OCI-LY7 (cell line): ENCODE measurements around the gene LPCAT3. TPM values are rescaled to one million over a fixed set of nuclear protein-coding genes. Genes with fewer than 3 reads are reported as not detected.

Experiments
- BruUV-seq: library from RNA; stranded (reverse); fragments of 400-500 nt; replicated peaks from 2 replicates; lab custom pipeline; 2021; lab: Mats Ljungman, UMichigan
- CTCF ChIA-PET: fragments of 300-600 bp; sonication (Branson Sonifier 250); formaldehyde crosslinking; loops from one replicate; lab custom pipeline; 2022; ENCODE audit warnings: antibody characterized with exemption; ENCODE audit not compliant: unreplicated experiment; lab: Charles Lee
- POLR2A ChIA-PET: fragments of 300-600 bp; sonication (Branson Sonifier 250); formaldehyde crosslinking; loops from one replicate; lab custom pipeline; 2022; ENCODE audit warnings: antibody characterized with exemption; lab: Charles Lee
- DNase-seq: peaks from one replicate; pipeline ENCODE4 v3.0.0-alpha.2; 2015; ENCODE audit warnings: low spot score
- H2AFZ ChIP-seq: fragments of 200-600 bp; sonication (generic), shearing (Covaris generic); 2 replicates; pipeline ENCODE4 v1.6.1; 2014; ENCODE audit warnings: mild to moderate bottlenecking, antibody characterized with exemption, low read length, moderate library complexity
- H3K27ac ChIP-seq: fragments of 200-600 bp; sonication (generic); 2 replicates; pipeline ENCODE4 v1.5.1; 2014; ENCODE audit warnings: mixed run types, low read depth, mild to moderate bottlenecking, moderate library complexity, low read length, inconsistent platforms; ENCODE audit not compliant: poor library complexity, severe bottlenecking
- H3K36me3 ChIP-seq: fragments of 200-600 bp; sonication (generic); 2 replicates; pipeline ENCODE4 v1.6.1; 2014; ENCODE audit warnings: mild to moderate bottlenecking, antibody characterized with exemption, low read length, moderate library complexity, mixed read lengths; ENCODE audit not compliant: insufficient read depth
- H3K4me1 ChIP-seq: fragments of 200-600 bp; sonication (generic); 2 replicates; pipeline ENCODE4 v1.5.1; 2014; ENCODE audit warnings: mild to moderate bottlenecking, low read length; ENCODE audit not compliant: insufficient read depth, poor library complexity, severe bottlenecking
- H3K4me2 ChIP-seq: fragments of 200-600 bp; sonication (generic); 2 replicates; pipeline ENCODE4 v1.6.1; 2014; ENCODE audit warnings: mild to moderate bottlenecking, low read length
- H3K4me3 ChIP-seq: fragments of 200-600 bp; sonication (generic); 2 replicates; pipeline ENCODE4 v1.5.1; 2014; ENCODE audit warnings: mild to moderate bottlenecking, low read depth, low read length; ENCODE audit not compliant: poor library complexity, severe bottlenecking
- H3K79me2 ChIP-seq: fragments of 200-600 bp; sonication (generic); 2 replicates; pipeline ENCODE4 v1.6.1; 2016; ENCODE audit warnings: low read depth, mild to moderate bottlenecking, low read length, moderate library complexity, mixed read lengths; ENCODE audit not compliant: insufficient read depth
- H3K9me2 ChIP-seq: fragments of 200-600 bp; sonication (generic); 2 replicates; pipeline ENCODE4 v1.6.1; 2016; ENCODE audit warnings: mild to moderate bottlenecking, low read length, mixed read lengths; ENCODE audit not compliant: insufficient read depth
- H3K9me3 ChIP-seq: fragments of 200-600 bp; sonication (generic); 2 replicates; pipeline ENCODE4 v1.6.1; 2014; ENCODE audit warnings: mild to moderate bottlenecking, mixed run types, low read length, mixed read lengths
- H4K20me1 ChIP-seq: fragments of 200-600 bp; sonication (generic); 2 replicates; pipeline ENCODE4 v1.6.1; 2014; ENCODE audit warnings: mild to moderate bottlenecking, antibody characterized with exemption, low read length, moderate library complexity, mixed read lengths; ENCODE audit not compliant: insufficient read depth
- EZH2phosphoT487 ChIP-seq: fragments of 200-600 bp; sonication (generic); IDR thresholded peaks from 2 replicates; pipeline ENCODE4 v1.6.1; 2018; ENCODE audit warnings: low read depth, borderline replicate concordance, mild to moderate bottlenecking, mixed run types, antibody characterized with exemption, low read length, moderate library complexity, mixed read lengths
- intact Hi-C: fragments of 100-400 bp; cut with micrococcal nuclease; formaldehyde crosslinking; loops from one replicate; pipeline ENCODE4 v1.10.0; 2022; ENCODE audit not compliant: unreplicated experiment
- microRNA-seq: library from miRNA; unstranded; fragments of <30 nt; microRNA quantifications from one replicate; pipeline ENCODE4 v1.2.0, GENCODE V29; 2022; ENCODE audit warnings: borderline replicate concordance
- small RNA-seq: library from RNA; depleted of rRNA; stranded (forward); fragments of <200 nt; gene quantifications from one replicate; pipeline ENCODE3, GENCODE V24; 2014
- total RNA-seq, 2 experiments: library from RNA; depleted of rRNA in 1 of 2; stranded (reverse); fragments of >200 nt in 1 of 2; shearing (Covaris generic) in 1 of 2; gene quantifications; 2 replicates each; pipeline ENCODE4 v1.2.3, GENCODE V29; 2014 to 2022
- TF ChIP-seq, protein P1 (sequence below): fragments of 200-600 bp; sonication (generic); conservative IDR thresholded peaks from 2 replicates; pipeline ENCODE4 v1.5.1; 2014; ENCODE audit warnings: mild to moderate bottlenecking, antibody characterized with exemption, low read length, moderate library complexity, mixed read lengths

Gene LPCAT3
- total RNA-seq, 2 experiments from 2014 or later = 17.4 to 29.7 TPM

DNA sequence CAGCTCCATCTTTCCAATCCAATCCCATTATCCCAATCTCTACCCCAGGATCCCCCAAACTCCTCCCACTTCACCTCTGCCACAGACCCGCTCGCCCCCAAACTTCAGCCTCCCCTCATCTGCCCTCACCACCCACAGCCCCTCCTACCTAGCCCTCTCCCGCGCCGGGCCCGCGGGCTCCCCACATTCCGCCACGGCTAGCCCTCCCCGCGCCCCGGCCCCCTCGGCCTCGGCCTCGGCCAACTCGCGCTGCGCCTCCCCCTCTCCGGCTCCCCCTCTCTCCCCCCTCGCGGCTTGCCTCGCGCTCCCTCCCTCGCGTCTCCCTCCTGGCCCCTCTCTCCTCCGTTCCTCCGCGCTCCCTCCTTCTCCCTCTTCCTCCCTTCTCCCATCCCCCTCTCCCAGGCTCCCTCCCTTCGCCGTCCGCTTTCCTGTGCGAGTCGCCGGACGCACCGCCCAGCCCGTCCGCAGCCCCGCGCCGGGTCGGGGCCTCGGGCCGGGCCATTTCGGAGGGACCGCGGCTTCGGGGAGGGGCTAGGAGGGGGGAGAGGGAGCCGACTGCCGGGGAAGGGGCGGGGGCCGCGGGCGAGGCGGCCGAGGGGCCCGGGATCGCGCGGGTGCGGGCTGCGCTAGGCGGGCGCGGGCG, 90.8 kb downstream of the LPCAT3 start, which contains the start of gene ATN1:
Gene ATN1 (plus strand): TSS at position 581 of the 643 bp plus-strand sequence. CDS start 6,043 bp downstream, outside the sequence.
- no peaks in the 10 kb centered on the region for H3K36me3 ChIP-seq
- no peaks in the 10 kb centered on the region for H3K79me2 ChIP-seq
- intact Hi-C loops = no loop called here
- ChIA-PET POLR2A (interaction anchor here (0.6 kb wide), 1 partner anchor 166 kb away, joined by 3 read pairs; no protein-coding TSS in a partner anchor), CTCF (no interaction called here)
- H3K4me2 ChIP-seq = peak within 1 kb of the TSS; percentile 67
- H2AFZ ChIP-seq = no peak within 1 kb of the TSS
- H3K9me3 ChIP-seq = no peaks in the 10 kb centered on the region
- DNase-seq = no peak
- H3K4me3 ChIP-seq = peak within 1 kb of the TSS; percentile 58
- TF ChIP-seq, protein P1, sequence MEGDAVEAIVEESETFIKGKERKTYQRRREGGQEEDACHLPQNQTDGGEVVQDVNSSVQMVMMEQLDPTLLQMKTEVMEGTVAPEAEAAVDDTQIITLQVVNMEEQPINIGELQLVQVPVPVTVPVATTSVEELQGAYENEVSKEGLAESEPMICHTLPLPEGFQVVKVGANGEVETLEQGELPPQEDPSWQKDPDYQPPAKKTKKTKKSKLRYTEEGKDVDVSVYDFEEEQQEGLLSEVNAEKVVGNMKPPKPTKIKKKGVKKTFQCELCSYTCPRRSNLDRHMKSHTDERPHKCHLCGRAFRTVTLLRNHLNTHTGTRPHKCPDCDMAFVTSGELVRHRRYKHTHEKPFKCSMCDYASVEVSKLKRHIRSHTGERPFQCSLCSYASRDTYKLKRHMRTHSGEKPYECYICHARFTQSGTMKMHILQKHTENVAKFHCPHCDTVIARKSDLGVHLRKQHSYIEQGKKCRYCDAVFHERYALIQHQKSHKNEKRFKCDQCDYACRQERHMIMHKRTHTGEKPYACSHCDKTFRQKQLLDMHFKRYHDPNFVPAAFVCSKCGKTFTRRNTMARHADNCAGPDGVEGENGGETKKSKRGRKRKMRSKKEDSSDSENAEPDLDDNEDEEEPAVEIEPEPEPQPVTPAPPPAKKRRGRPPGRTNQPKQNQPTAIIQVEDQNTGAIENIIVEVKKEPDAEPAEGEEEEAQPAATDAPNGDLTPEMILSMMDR = no peak
- TF ChIP-seq EZH2phosphoT487 = peak; percentile 78; the same call in 1 of the 2 replicates
- H4K20me1 ChIP-seq = no peaks in the 10 kb centered on the region
- no peak within 1 kb of the TSS for H3K27ac ChIP-seq
- peaks cover 32% of the 10 kb centered on the region for H3K4me1 ChIP-seq
- BruUV-seq = no TSS peak
- H3K9me2 ChIP-seq = no peaks in the 10 kb centered on the region

Small RNA genes lying within 50 kb of the gene (microRNA-seq; reads per million reads assigned to microRNA genes)
- gene MIR141 (105 reads per million, percentile 58 among the genes with 10 or more reads in this experiment), gene MIR200C (701 reads per million, percentile 80 among the genes with 10 or more reads in this experiment)

Small RNA genes lying within 50 kb of the gene (small RNA-seq; reads per million reads assigned to genes)
- gene AC006512.1 = not detected
- gene MIR141 = not detected
- not detected for gene MIR200C
- not detected for gene RNU7-1
- gene SCARNA12 = 6.8 reads per million, percentile 93 among the genes with 10 or more reads in this experiment

Other genes with a start within 250 kb of the LPCAT3 start
- gene LAG3, start 246.0 kb downstream of the LPCAT3 start, total RNA-seq (2014; rRNA removed; shearing (Covaris generic)) = 0.19 and 0.62 TPM in 2 replicates
- gene LAG3, start 246.0 kb downstream of the LPCAT3 start, total RNA-seq (2022) = 0.26 TPM in 1 of 2 replicates, not detected in the other
- not detected in 2 replicates for gene CD4, start 228.9 kb downstream of the LPCAT3 start, total RNA-seq (2014; rRNA removed; shearing (Covaris generic))
- not detected in 2 replicates for gene CD4, start 228.9 kb downstream of the LPCAT3 start, total RNA-seq (2022)
- not detected in 2 replicates for gene GPR162, start 196.7 kb downstream of the LPCAT3 start, total RNA-seq (2014; rRNA removed; shearing (Covaris generic))
- not detected in 2 replicates for gene GPR162, start 196.7 kb downstream of the LPCAT3 start, total RNA-seq (2022)
- gene P3H3, start 190.1 kb downstream of the LPCAT3 start, total RNA-seq (2014; rRNA removed; shearing (Covaris generic)) = 0.54 and 1.0 TPM in 2 replicates
- gene P3H3, start 190.1 kb downstream of the LPCAT3 start, total RNA-seq (2022) = 0.50 and 0.93 TPM in 2 replicates
- gene GNB3, start 177.6 kb downstream of the LPCAT3 start, total RNA-seq (2014; rRNA removed; shearing (Covaris generic)) = 3.6 and 5.0 TPM in 2 replicates
- gene GNB3, start 177.6 kb downstream of the LPCAT3 start, total RNA-seq (2022) = 20.4 and 23.7 TPM in 2 replicates
- 160 and 222 TPM in 2 replicates for gene CDCA3, start 167.2 kb downstream of the LPCAT3 start, total RNA-seq (2014; rRNA removed; shearing (Covaris generic))
- gene CDCA3, start 167.2 kb downstream of the LPCAT3 start, total RNA-seq (2022) = 151 and 161 TPM in 2 replicates
- 65.9 and 70.4 TPM in 2 replicates for gene USP5, start 166.3 kb downstream of the LPCAT3 start, total RNA-seq (2014; rRNA removed; shearing (Covaris generic))
- gene USP5, start 166.3 kb downstream of the LPCAT3 start, total RNA-seq (2022) = 112 and 129 TPM in 2 replicates
- 596 and 608 TPM in 2 replicates for gene TPI1, start 150.9 kb downstream of the LPCAT3 start, total RNA-seq (2014; rRNA removed; shearing (Covaris generic))
- 519 and 801 TPM in 2 replicates for gene TPI1, start 150.9 kb downstream of the LPCAT3 start, total RNA-seq (2022)
- 7.8 and 8.3 TPM in 2 replicates for gene SPSB2, start 145.2 kb downstream of the LPCAT3 start, total RNA-seq (2014; rRNA removed; shearing (Covaris generic))
- 8.5 and 10.8 TPM in 2 replicates for gene SPSB2, start 145.2 kb downstream of the LPCAT3 start, total RNA-seq (2022)
- 15.7 and 17.7 TPM in 2 replicates for gene LRRC23, start 113.7 kb downstream of the LPCAT3 start, total RNA-seq (2014; rRNA removed; shearing (Covaris generic))
- gene LRRC23, start 113.7 kb downstream of the LPCAT3 start, total RNA-seq (2022) = 19.8 and 20.2 TPM in 2 replicates
- 24.9 and 29.3 TPM in 2 replicates for gene ENO2, start 103.9 kb downstream of the LPCAT3 start, total RNA-seq (2014; rRNA removed; shearing (Covaris generic))
- 79.6 and 89.5 TPM in 2 replicates for gene ENO2, start 103.9 kb downstream of the LPCAT3 start, total RNA-seq (2022)
- 0.98 and 3.1 TPM in 2 replicates for gene ATN1, start 90.5 kb downstream of the LPCAT3 start, total RNA-seq (2014; rRNA removed; shearing (Covaris generic))
- gene ATN1, start 90.5 kb downstream of the LPCAT3 start, total RNA-seq (2022) = 4.9 and 6.7 TPM in 2 replicates
- gene RNU7-1, start 74.7 kb downstream of the LPCAT3 start, total RNA-seq (2014; rRNA removed; shearing (Covaris generic)) = not detected in 2 replicates
- not detected in 2 replicates for gene RNU7-1, start 74.7 kb downstream of the LPCAT3 start, total RNA-seq (2022)
- gene C12orf57, start 74.5 kb downstream of the LPCAT3 start, total RNA-seq (2014; rRNA removed; shearing (Covaris generic)) = 315 and 319 TPM in 2 replicates
- gene C12orf57, start 74.5 kb downstream of the LPCAT3 start, total RNA-seq (2022) = 126 and 130 TPM in 2 replicates
- gene PTPN6, start 67.1 kb downstream of the LPCAT3 start, total RNA-seq (2014; rRNA removed; shearing (Covaris generic)) = 37.1 and 42.9 TPM in 2 replicates
- gene PTPN6, start 67.1 kb downstream of the LPCAT3 start, total RNA-seq (2022) = 110 and 116 TPM in 2 replicates
- gene PHB2, start 47.8 kb downstream of the LPCAT3 start, total RNA-seq (2014; rRNA removed; shearing (Covaris generic)) = 330 and 358 TPM in 2 replicates
- gene PHB2, start 47.8 kb downstream of the LPCAT3 start, total RNA-seq (2022) = 379 and 412 TPM in 2 replicates
- gene EMG1, start 47.6 kb downstream of the LPCAT3 start, total RNA-seq (2014; rRNA removed; shearing (Covaris generic)) = 60.4 and 61.7 TPM in 2 replicates
- gene EMG1, start 47.6 kb downstream of the LPCAT3 start, total RNA-seq (2022) = 82.7 and 99.0 TPM in 2 replicates
- gene C1S, start 42.2 kb upstream of the LPCAT3 start, total RNA-seq (2014; rRNA removed; shearing (Covaris generic)) = 5.2 and 9.8 TPM in 2 replicates
- 3.6 and 5.2 TPM in 2 replicates for gene C1S, start 42.2 kb upstream of the LPCAT3 start, total RNA-seq (2022)
- gene C1R, start 74.0 kb upstream of the LPCAT3 start, total RNA-seq (2014; rRNA removed; shearing (Covaris generic)) = not detected in 2 replicates
- gene C1R, start 74.0 kb upstream of the LPCAT3 start, total RNA-seq (2022) = 0.30 TPM in 1 of 2 replicates, not detected in the other
- 2.9 and 3.0 TPM in 2 replicates for gene C1RL, start 90.7 kb upstream of the LPCAT3 start, total RNA-seq (2014; rRNA removed; shearing (Covaris generic))
- gene C1RL, start 90.7 kb upstream of the LPCAT3 start, total RNA-seq (2022) = 7.3 and 10.4 TPM in 2 replicates
- gene RBP5, start 110.4 kb upstream of the LPCAT3 start, total RNA-seq (2014; rRNA removed; shearing (Covaris generic)) = not detected in 2 replicates
- gene RBP5, start 110.4 kb upstream of the LPCAT3 start, total RNA-seq (2022) = 0.70 and 1.4 TPM in 2 replicates
- 17.9 and 34.2 TPM in 2 replicates for gene CLSTN3, start 111.9 kb upstream of the LPCAT3 start, total RNA-seq (2014; rRNA removed; shearing (Covaris generic))
- 17.3 and 18.5 TPM in 2 replicates for gene CLSTN3, start 111.9 kb upstream of the LPCAT3 start, total RNA-seq (2022)
- gene PEX5, start 171.2 kb upstream of the LPCAT3 start, total RNA-seq (2014; rRNA removed; shearing (Covaris generic)) = 45.6 and 54.4 TPM in 2 replicates
- 99.9 and 107 TPM in 2 replicates for gene PEX5, start 171.2 kb upstream of the LPCAT3 start, total RNA-seq (2022)